HG03280 (cell line): ENCODE measurements around the gene LTA.
"Not testable (repeated sequence)": the region's sequence is repeated elsewhere in the genome, so short reads cannot be mapped to it uniquely, and the experiment has no call there.

Experiments
- ATAC-seq: cut with Tn5 transposase; IDR thresholded peaks from one replicate; pipeline ENCODE4 v1.9.1; 2021; ENCODE audit warnings: mild to moderate bottlenecking, moderate library complexity; ENCODE audit not compliant: unreplicated experiment

Gene LTA

GRCh38 chr6:31586008-31586407 lies 13.9 kb downstream of the LTA start, which contains the start of gene LST1:
Gene LST1 (plus strand): TSS chr6:31586277. CDS start chr6:31587300, 1,023 bp downstream.
- no peak for ATAC-seq

GRCh38 chr6:31586599-31587281 lies 14.7 kb downstream of the LTA start:
- ATAC-seq = no peak

- no peak for ATAC-seq
Measured at GRCh38 chr6:31587791-31588777, 16.0 kb downstream of the LTA start.

- ATAC-seq = no peak
Measured at GRCh38 chr6:31588871-31589650, 17.0 kb downstream of the LTA start.

GRCh38 chr6:31590691-31591090 lies 18.6 kb downstream of the LTA start:
- ATAC-seq = not testable (repeated sequence)

- ATAC-seq = no peak
Measured at GRCh38 chr6:31592396-31592771, 20.3 kb downstream of the LTA start.

- no peak for ATAC-seq
Measured at GRCh38 chr6:31597006-31597405, 24.9 kb downstream of the LTA start.

GRCh38 chr6:31607317-31607716 lies 35.2 kb downstream of the LTA start:
- ATAC-seq = no peak

GRCh38 chr6:31609519-31610406 lies 37.7 kb downstream of the LTA start:
- ATAC-seq = no peak

- no peak for ATAC-seq
Measured at GRCh38 chr6:31610968-31611367, 38.9 kb downstream of the LTA start.

GRCh38 chr6:31614075-31614619 lies 42.1 kb downstream of the LTA start:
- ATAC-seq = no peak

- ATAC-seq = no peak
Measured at GRCh38 chr6:31614684-31615578, 42.8 kb downstream of the LTA start, which contains the start of gene AIF1. Gene AIF1 (plus strand): TSS chr6:31615234. CDS start chr6:31615330, 96 bp downstream.

GRCh38 chr6:31615748-31616147 lies 43.7 kb downstream of the LTA start:
- no peak for ATAC-seq

- no peak for ATAC-seq
Measured at GRCh38 chr6:31617010-31617409, 44.9 kb downstream of the LTA start.

- peak; percentile 83 for ATAC-seq
Measured at GRCh38 chr6:31619805-31620585, 47.9 kb downstream of the LTA start.

- ATAC-seq = peak; percentile 54
Measured at GRCh38 chr6:31620586-31621319, 48.7 kb downstream of the LTA start, which contains the start of gene PRRC2A. Gene PRRC2A (plus strand): TSS chr6:31620715. CDS start chr6:31622790, 2,075 bp downstream.

GRCh38 chr6:31621320-31621939 lies 49.3 kb downstream of the LTA start:
- ATAC-seq = no peak
